ENCODE results near the gene CYP26B1.
A peak's percentile ranks its signal among the peaks of the same experiment; 100 is the strongest.

CYP26B1 gene

GRCh38 chr2:72154386-72154975, 6.8 kb upstream of the CYP26B1 start:
- no peak overlapping the region for H3K4me3 Mint-ChIP-seq
- peaks cover 70% of the 10 kb centered on the region for H3K27me3 Mint-ChIP-seq (ENCODE audit: low read depth)
- H3K27ac Mint-ChIP-seq = no peak overlapping the region
- H3K4me1 Mint-ChIP-seq = peaks cover 8% of the 10 kb centered on the region
- TF ChIP-seq CTCF (IDR thresholded peaks at IDR 0.05; ENCODE audit: unreplicated experiment in 3 of 3) = no peak
- H3K36me3 Mint-ChIP-seq (ENCODE audit: low read depth) = no peaks in the 10 kb centered on the region
- H3K9me3 Mint-ChIP-seq = no peaks in the 10 kb centered on the region

DNA sequence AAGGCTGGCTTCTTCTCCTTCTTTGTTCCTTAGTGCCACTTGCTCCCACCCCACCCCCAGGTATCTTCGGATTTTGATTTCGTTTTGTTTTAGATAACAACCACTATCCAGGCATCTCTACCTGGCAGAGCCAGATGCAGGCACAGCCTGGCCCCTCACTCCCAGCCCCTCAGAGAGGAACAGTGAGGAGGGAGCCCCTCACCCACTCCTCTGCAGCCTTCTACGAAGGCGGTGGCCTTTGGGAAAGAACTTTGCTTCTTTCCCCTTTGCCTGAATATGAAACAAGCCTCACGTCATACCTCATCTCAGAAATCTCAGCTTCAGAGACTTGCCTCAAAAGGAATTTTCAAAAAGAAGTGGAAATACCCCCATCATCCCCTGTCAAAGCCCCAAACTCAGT, 6.3 kb upstream of the CYP26B1 start:
- Mint-ChIP-seq H3K27me3 (ENCODE audit: low read depth) (peaks cover 76% of the 10 kb centered on the region), H3K36me3 (ENCODE audit: low read depth) (no peaks in the 10 kb centered on the region), H3K9me3 (no peaks in the 10 kb centered on the region), H3K27ac (no peak overlapping the region), H3K4me1 (peaks cover 13% of the 10 kb centered on the region), H3K4me3 (no peak overlapping the region)
- TF ChIP-seq CTCF (IDR thresholded peaks at IDR 0.05; ENCODE audit: unreplicated experiment in 3 of 3) = no peak

DNA sequence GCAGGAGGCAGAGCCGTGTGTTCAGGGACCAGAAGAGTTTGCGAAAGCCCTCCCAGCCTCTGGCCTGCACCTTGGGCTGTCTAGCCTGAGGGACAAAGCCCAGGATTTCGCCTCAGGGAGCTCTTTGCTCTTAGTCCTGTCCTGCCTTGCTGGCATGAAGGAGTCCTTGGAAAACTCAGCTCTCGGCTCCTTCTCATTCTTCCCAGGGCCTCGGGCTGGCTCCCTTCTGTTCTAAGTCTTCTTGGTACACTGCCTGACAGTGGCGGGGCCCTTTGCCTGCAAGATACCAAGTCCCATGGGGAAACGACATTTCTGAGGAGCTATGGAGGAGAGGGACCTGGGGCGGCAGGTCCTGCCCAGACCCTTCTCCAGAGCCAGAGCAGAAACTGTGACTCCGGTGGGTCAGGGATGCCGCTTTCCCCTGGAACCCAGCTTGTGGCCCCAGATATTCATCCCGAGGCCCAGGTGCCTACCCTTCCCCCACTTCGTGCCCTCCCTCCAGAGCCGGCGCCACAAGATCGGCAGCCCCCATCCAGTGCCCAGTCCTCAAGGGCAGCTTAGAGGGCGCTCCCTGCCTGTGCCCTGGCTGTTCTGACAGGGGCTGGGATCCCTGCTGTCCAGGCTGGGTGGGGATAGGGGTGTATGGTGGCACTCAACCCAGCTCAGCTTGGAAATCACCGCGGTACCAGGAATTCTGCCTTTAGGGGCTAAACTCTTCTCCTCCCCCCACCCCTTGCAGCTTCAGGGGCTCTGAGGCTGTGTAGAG, 5.5 kb upstream of the CYP26B1 start:
- Mint-ChIP-seq H3K4me1 (peaks cover 19% of the 10 kb centered on the region), H3K27me3 (ENCODE audit: low read depth) (peaks cover 83% of the 10 kb centered on the region), H3K36me3 (ENCODE audit: low read depth) (no peaks in the 10 kb centered on the region), H3K4me3 (no peak overlapping the region), H3K27ac (no peak overlapping the region), H3K9me3 (no peaks in the 10 kb centered on the region)
- no peak for TF ChIP-seq CTCF (IDR thresholded peaks at IDR 0.05; ENCODE audit: unreplicated experiment in 3 of 3)

DNA sequence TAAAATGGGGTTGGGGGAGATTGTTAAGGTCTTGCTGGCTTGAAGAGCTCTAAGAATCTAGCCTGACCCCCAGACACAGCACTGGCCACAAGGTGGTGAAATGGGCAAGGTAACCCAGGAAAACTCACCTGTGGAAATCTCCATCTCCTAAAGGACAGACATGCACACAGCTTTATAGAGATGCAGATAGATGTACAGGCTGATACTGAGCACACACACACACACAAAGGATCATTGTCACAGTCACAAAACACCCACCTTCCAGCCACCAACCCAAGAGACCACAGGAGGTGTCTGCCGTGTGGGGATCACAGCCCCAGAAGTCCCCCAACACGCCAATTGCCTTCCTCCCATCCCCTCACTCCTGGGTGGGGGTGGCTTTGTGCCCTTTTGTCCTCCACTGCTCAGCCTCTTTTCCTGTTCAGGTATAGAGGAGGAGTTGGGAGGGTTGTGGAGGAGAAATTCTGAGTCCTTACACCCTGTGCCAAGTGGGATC, 3.2 kb upstream of the CYP26B1 start:
- Mint-ChIP-seq H3K27me3 (ENCODE audit: low read depth) (peaks cover 90% of the 10 kb centered on the region), H3K36me3 (ENCODE audit: low read depth) (no peaks in the 10 kb centered on the region), H3K27ac (no peak overlapping the region)

GRCh38 chr2:72150157-72150860, 2.6 kb upstream of the CYP26B1 start:
- H3K36me3 Mint-ChIP-seq (ENCODE audit: low read depth) = no peaks in the 10 kb centered on the region
- TF ChIP-seq CTCF (IDR thresholded peaks at IDR 0.05; ENCODE audit: unreplicated experiment in 3 of 3) = peak; percentile 76 to 88 (median 77)
- peaks cover 4% of the 10 kb centered on the region for H3K9me3 Mint-ChIP-seq
- no peak overlapping the region for H3K27ac Mint-ChIP-seq
- peak overlapping the region; percentile 79 to 82 (median 80) for H3K4me3 Mint-ChIP-seq
- H3K27me3 Mint-ChIP-seq (ENCODE audit: low read depth) = peaks cover 90% of the 10 kb centered on the region
- peaks cover 39% of the 10 kb centered on the region for H3K4me1 Mint-ChIP-seq

More for the DNA sequence above, 3.2 kb upstream of the CYP26B1 start:
- Mint-ChIP-seq H3K4me1 (peaks cover 33% of the 10 kb centered on the region), H3K9me3 (peaks cover 4% of the 10 kb centered on the region), H3K4me3 (no peak overlapping the region)
- no peak for TF ChIP-seq CTCF (IDR thresholded peaks at IDR 0.05; ENCODE audit: unreplicated experiment in 3 of 3)
